ENCODE measurements around the gene ATP2C2.

DNA sequence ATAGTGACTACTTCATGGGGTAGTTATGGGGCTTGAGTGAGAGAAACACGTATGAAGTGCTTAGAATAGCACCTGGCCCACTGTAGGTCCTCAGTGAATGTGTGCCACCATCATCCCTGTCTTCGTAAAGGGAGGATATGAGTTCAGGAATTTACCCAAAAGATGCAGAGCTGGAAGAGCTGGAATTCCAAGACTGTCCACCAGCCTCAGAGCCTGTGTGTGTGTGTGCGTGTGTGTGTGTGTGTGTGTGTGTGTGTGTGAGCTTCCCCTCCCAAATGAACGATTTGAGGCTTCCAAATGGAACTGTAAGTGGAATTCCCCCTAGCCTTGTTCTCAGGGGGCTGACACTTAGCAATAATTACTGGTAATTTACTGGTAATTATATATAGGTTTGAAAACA, 46.4 kb upstream of the ATP2C2 start:
- TF ChIP-seq, protein P1, sequence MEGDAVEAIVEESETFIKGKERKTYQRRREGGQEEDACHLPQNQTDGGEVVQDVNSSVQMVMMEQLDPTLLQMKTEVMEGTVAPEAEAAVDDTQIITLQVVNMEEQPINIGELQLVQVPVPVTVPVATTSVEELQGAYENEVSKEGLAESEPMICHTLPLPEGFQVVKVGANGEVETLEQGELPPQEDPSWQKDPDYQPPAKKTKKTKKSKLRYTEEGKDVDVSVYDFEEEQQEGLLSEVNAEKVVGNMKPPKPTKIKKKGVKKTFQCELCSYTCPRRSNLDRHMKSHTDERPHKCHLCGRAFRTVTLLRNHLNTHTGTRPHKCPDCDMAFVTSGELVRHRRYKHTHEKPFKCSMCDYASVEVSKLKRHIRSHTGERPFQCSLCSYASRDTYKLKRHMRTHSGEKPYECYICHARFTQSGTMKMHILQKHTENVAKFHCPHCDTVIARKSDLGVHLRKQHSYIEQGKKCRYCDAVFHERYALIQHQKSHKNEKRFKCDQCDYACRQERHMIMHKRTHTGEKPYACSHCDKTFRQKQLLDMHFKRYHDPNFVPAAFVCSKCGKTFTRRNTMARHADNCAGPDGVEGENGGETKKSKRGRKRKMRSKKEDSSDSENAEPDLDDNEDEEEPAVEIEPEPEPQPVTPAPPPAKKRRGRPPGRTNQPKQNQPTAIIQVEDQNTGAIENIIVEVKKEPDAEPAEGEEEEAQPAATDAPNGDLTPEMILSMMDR (IDR thresholded peaks at IDR 0.05; ENCODE audit: low read depth, low read length, poor library complexity, severe bottlenecking): no peak
- no peak for TF ChIP-seq EZH2phosphoT487 (IDR thresholded peaks at IDR 0.05; ENCODE audit: borderline replicate concordance, low read length)
